AG04450 (cell line): Measurements from ENCODE around the gene RSAD2. TPM values are rescaled to one million over a fixed set of nuclear protein-coding genes. Genes with fewer than 3 reads are reported as not detected.

Experiments used
- CTCF ChIA-PET: fragments of 300-600, 350-600 bp; formaldehyde crosslinking; extraction: SDS; loops from one replicate; lab custom pipeline; 2022; ENCODE audit warnings: antibody characterized with exemption, inconsistent platforms; lab: Charles Lee
- POLR2A ChIA-PET: fragments of 350-600 bp; formaldehyde crosslinking; extraction: SDS; loops from one replicate; lab custom pipeline; 2021; ENCODE audit warnings: antibody characterized with exemption, inconsistent platforms; lab: Yijun Ruan, JAX
- DNase-seq: peaks from one replicate; pipeline ENCODE4 v3.0.0-alpha.2; 2011; ENCODE audit warnings: low read depth, low spot score
- H3K27ac ChIP-seq: one replicate; pipeline ENCODE4 v1.5.1; 2012; ENCODE audit warnings: low read depth, low read length, control low read depth
- H3K27me3 ChIP-seq: one replicate; pipeline ENCODE4 v1.6.0; 2012; ENCODE audit warnings: low read length; ENCODE audit not compliant: control insufficient read depth, insufficient read depth
- H3K4me3 ChIP-seq: 2 replicates; pipeline ENCODE4 v1.5.1; 2011; ENCODE audit warnings: mild to moderate bottlenecking, low read depth, low read length, control low read depth
- H3K9me3 ChIP-seq: 2 replicates; pipeline ENCODE4 v1.5.1; 2012; ENCODE audit warnings: low read length; ENCODE audit not compliant: control insufficient read depth, insufficient read depth
- polyA plus RNA-seq: library from polyadenylated mRNA; depleted of rRNA; stranded (reverse); fragments of >200 nt; gene quantifications from 2 replicates; pipeline ENCODE4 v1.2.3, GENCODE V29; 2011; rRNA removed
- TF ChIP-seq, protein P1 (sequence below): IDR thresholded peaks from 2 replicates; pipeline ENCODE4 v1.5.1; 2011; ENCODE audit warnings: low read depth, low read length, control low read depth, inconsistent platforms

RSAD2 gene
- polyA plus RNA-seq, 1 experiment, result not detected

DNA sequence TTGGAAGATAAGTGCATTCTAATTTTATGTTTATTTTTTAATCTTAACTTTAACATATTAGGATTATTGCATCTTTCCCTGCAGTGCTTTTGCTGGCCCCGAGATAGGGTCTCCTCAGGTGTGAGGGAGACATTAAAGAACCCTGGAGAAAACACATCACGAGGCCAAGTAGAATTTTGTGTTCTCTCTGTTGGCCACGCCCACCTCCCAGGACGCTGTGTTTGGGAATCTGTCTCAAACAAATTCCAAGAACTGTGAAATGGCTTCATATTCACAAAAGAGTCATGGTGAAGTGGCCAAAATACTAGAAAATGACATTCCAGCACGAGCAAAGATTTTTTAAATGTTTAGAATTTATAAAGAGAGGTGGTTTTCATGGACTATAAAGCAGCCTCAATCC lies 67.0 kb downstream of the RSAD2 start:
- Histone ChIP-seq H3K27me3 (no peaks in the 10 kb centered on the region), H3K27ac (no peak overlapping the region), H3K9me3 (peaks cover 4% of the 10 kb centered on the region), H3K4me3 (no peak overlapping the region)
- ChIA-PET POLR2A (no interaction called here), CTCF (interaction anchor here (0.8 kb wide), 1 partner anchor 28 kb away, joined by 3 read pairs; no protein-coding TSS in a partner anchor)
- TF ChIP-seq, protein P1, sequence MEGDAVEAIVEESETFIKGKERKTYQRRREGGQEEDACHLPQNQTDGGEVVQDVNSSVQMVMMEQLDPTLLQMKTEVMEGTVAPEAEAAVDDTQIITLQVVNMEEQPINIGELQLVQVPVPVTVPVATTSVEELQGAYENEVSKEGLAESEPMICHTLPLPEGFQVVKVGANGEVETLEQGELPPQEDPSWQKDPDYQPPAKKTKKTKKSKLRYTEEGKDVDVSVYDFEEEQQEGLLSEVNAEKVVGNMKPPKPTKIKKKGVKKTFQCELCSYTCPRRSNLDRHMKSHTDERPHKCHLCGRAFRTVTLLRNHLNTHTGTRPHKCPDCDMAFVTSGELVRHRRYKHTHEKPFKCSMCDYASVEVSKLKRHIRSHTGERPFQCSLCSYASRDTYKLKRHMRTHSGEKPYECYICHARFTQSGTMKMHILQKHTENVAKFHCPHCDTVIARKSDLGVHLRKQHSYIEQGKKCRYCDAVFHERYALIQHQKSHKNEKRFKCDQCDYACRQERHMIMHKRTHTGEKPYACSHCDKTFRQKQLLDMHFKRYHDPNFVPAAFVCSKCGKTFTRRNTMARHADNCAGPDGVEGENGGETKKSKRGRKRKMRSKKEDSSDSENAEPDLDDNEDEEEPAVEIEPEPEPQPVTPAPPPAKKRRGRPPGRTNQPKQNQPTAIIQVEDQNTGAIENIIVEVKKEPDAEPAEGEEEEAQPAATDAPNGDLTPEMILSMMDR, result no peak
- DNase-seq, result no peak

DNA sequence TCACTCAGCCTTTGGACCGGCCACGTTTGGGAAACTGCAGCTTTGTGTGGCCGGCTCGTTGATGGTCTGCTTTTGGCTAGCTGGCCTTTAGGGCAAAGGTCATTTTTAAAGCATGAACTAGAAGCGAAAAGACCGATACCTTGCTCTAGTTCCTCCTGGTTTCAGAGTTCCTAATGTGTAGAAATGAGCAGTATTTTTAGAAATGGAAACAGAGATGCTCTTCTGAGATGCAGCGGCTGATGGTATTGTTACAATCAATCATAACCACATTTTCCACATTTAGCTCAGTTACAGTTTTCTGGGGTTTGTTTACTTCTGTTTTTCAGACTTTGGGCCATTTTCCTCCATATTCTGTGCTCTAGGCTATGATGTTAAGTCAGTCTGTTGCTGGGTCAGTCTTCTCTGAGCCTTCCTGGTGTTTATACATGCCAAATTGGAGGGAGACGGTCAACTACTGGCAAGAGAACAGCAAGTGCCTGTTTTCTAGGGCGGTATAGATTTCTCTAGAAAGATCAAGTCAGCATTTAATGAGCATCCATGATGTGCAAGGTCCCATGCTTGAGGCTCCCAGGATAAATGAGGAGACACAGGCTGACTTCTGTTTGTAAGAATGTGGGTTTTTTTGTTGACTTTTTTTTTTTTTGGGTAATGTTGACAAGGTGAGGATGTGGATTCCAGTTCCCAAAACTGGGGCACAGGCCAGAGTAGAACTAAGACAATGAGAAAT lies 67.7 kb downstream of the RSAD2 start:
- Histone ChIP-seq H3K9me3 (peaks cover 4% of the 10 kb centered on the region), H3K27me3 (no peaks in the 10 kb centered on the region), H3K27ac (no peak overlapping the region), H3K4me3 (no peak overlapping the region)
- ChIA-PET POLR2A (no interaction called here), CTCF (interaction anchor here (0.8 kb wide), 1 partner anchor 29 kb away, joined by 3 read pairs; no protein-coding TSS in a partner anchor)
- DNase-seq, result no peak
- TF ChIP-seq, protein P1, result no peak

DNA sequence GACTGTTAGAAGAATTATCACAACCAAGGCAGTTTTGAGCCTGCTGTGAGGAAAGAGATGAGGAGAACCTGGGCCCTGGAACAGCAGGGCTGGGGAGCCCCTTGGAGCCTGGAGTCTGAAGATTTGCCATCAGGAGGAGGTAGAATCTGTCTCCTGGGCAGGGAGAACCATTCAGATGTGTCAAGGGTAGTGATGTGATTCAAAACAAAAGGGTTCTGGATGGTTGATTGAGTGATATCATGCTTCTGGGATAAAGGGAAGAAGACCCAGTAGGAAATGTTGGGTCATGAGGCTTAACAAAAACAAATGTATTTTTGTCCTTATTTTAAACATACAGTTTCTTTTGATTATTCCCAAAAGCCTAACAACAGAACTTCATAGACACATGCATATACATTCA lies 68.2 kb downstream of the RSAD2 start:
- TF ChIP-seq, protein P1, result no peak
- Histone ChIP-seq H3K9me3 (peaks cover 4% of the 10 kb centered on the region), H3K27me3 (no peaks in the 10 kb centered on the region), H3K4me3 (no peak overlapping the region), H3K27ac (no peak overlapping the region)
- DNase-seq, result no peak
- CTCF ChIA-PET, result no interaction called here
- POLR2A ChIA-PET, result no interaction called here

DNA sequence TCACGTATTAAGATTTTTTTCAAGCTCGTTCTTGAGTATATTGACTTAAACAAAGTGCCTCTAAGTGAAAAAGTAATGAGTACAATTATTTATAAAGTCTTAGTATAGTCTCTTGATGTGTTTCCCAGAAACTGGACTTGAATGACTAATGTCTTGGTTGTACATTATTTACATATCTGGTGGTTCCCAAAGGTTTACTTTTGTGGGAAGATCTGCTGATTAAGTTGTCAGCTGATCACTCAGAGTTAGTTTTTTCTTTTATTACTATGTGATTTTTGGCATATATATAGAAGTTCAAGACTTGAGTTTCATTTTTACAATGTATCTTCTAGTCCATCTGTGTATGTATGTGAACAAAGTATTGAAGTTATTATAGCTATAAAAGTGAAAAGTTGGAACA lies 69.1 kb downstream of the RSAD2 start:
- ChIA-PET POLR2A (no interaction called here), CTCF (no interaction called here)

More for the DNA sequence above, 69.1 kb downstream of the RSAD2 start:
- TF ChIP-seq, protein P1, result no peak
- no peak for DNase-seq
- Histone ChIP-seq H3K27me3 (no peaks in the 10 kb centered on the region), H3K9me3 (peaks cover 4% of the 10 kb centered on the region), H3K27ac (no peak overlapping the region), H3K4me3 (no peak overlapping the region)

Other genes starting within 250 kb of the RSAD2 start
- not detected in 2 replicates for gene CMPK2, start 11.9 kb upstream of the RSAD2 start, polyA plus RNA-seq
- 0.17 and 0.24 TPM in 2 replicates for gene RNF144A, start 39.6 kb downstream of the RSAD2 start, polyA plus RNA-seq